GM19463 (cell line): ENCODE measurements around the gene SCLY.

Experiments
- ATAC-seq: cut with Tn5 transposase; IDR thresholded peaks from one replicate; pipeline ENCODE4 v1.9.1; 2021; ENCODE audit warnings: mild to moderate bottlenecking, moderate library complexity; ENCODE audit not compliant: unreplicated experiment

SCLY gene

GRCh38 chr2:238096311-238097011 is 35.7 kb downstream of the SCLY start:
- ATAC-seq = no peak

GRCh38 chr2:238097201-238097987 is 36.6 kb downstream of the SCLY start:
- ATAC-seq = no peak

- ATAC-seq = peak; percentile 43
These were observed 37.4 kb downstream of the SCLY start for GRCh38 chr2:238097988-238098871.

GRCh38 chr2:238098901-238099713 is 38.3 kb downstream of the SCLY start:
- ATAC-seq = no peak

GRCh38 chr2:238099714-238100048 is 38.9 kb downstream of the SCLY start:
- ATAC-seq = no peak

GRCh38 chr2:238100049-238100820 is 39.4 kb downstream of the SCLY start, which contains the start of gene ESPNL:
ESPNL (plus strand) TSS chr2:238100340; CDS start chr2:238100420, 80 bp downstream.
- ATAC-seq = no peak

- no peak for ATAC-seq
These were observed 40.3 kb downstream of the SCLY start for GRCh38 chr2:238100821-238101771.

GRCh38 chr2:238101891-238102841 is 41.4 kb downstream of the SCLY start:
- no peak for ATAC-seq

GRCh38 chr2:238102865-238103264 is 42.1 kb downstream of the SCLY start:
- ATAC-seq = no peak

- no peak for ATAC-seq
These were observed 42.8 kb downstream of the SCLY start for GRCh38 chr2:238103465-238104225.

- no peak for ATAC-seq
These were observed 43.5 kb downstream of the SCLY start for GRCh38 chr2:238104226-238104690.

GRCh38 chr2:238104691-238105371 is 44.0 kb downstream of the SCLY start:
- no peak for ATAC-seq

GRCh38 chr2:238105506-238106338 is 44.9 kb downstream of the SCLY start:
- ATAC-seq = no peak

GRCh38 chr2:238106339-238106697 is 45.5 kb downstream of the SCLY start:
- ATAC-seq = no peak
